GOT3 (cell line): ENCODE measurements around the gene UNC13A.

Experiments used
- DNase-seq: peaks from one replicate; lab custom pipeline; 2025; ENCODE audit warnings: mixed read lengths; lab: John Stamatoyannopoulos, UW

The UNC13A gene

GRCh38 chr19:17669419-17669818, 18.7 kb downstream of the UNC13A start:
- no peak for DNase-seq

DNA sequence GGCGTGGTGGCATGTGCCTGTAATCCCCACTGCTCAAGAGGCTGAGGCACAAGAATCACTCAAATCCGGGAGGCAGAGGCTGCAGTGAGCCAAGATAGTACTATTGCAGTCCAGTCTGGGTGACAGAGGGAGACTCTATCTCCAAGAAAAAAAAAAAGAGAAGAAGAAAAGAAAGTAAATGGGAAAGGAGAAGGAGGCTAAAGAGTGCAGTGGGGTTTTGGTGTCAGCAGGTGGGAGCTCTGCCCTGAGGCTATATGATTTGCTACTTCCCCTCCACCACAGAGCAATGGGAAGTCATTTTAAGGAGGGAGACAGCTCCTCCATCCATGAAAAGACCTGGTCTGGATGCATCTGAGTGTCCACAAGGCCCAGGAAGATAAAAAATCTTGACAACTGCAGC, 23.1 kb downstream of the UNC13A start:
- no peak for DNase-seq

DNA sequence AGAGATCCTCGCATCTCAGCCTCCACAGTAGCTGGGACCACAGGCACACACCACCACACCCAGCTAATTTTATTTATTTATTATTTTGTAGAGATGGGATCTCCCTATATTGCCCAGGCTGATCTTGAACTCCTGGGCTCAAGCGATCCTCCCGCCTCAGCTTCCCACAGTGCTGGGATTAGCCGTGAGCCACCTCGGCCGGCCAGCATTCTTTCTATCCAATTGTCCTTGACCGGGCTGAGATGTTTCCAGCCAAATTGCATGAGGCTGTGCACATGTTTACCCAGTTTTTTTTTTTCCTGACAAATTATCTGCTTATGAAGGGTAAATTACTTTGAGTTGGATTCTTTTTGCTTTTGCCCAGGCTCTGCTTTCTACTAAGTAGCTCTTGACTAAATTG, 28.2 kb downstream of the UNC13A start:
- no peak for DNase-seq

- DNase-seq: no peak
These were observed 29.5 kb downstream of the UNC13A start for GRCh38 chr19:17658666-17659065.

DNA sequence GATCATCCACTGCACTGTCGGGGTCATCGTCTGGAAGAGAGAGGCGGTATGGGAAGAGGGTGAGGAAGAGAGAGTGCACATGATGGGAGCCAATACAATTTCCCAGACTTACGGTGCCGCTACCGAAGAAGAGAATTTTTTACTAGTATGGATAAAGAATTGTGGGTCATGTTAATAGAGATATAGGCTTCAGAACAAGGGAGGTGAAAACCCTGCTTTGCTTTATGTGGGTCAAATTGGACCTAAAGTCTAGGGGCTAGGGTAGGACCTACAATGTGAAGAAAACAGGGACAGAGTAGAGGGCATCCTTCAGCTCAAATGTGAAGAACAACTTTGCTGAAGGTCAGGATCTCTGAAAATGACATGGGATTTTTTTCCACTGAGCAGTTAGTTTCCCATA, 29.9 kb downstream of the UNC13A start:
- no peak for DNase-seq

DNA sequence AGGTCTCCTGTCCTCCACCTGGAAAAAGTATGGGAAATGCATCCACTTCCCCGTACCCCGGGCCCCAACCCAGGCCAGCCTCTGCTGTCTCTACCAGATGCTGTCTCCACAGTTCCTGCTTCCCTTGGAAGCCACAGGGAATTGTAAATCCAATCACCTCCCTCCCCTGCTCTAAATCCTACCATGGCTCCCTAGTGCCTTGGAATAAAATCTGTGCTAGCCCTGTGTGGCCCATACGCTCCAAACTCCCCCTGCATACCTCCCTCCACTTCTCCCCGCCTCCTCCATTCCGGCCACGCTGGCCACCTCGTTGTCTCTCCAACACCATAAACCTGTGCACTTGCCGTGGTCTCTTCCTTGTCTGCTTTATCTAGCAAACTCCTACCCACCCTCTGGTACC, 31.2 kb downstream of the UNC13A start:
- no peak for DNase-seq

DNA sequence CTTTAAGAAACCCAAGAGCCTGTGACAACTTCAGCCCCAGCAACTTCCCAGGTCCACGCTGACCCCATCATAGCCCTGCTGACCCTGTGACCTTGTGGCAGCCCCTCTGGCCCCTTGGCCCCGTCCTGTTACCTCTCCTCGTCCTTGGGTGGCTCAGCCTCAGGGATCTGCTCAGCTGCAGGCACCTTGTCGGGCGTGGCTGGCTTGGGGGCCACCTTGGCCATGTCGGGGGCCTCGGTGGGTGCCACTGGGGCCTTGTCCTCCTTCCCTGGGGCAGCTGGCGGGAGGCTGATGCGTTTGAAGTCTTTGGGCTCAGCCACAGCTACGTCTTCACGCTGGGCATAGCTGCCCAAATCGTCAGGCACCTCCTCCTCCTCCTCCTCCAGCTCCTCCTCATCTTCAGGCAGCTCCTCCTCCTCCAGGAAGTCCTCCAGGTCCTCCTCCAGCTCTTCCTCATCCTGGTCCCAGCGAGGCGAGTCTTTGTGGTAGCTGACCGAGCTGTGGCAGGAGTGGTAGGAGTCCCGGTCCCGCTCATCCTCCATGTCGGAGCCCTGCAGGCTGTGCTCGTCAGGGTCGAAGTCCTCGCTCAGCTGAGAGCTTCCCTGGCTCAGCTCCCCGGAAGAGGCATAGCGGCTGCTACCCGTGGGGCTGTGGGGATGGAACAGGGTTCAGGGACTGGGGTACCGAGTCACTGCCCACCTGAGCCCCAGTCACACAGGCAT, 32.2 kb downstream of the UNC13A start:
- no peak for DNase-seq

DNA sequence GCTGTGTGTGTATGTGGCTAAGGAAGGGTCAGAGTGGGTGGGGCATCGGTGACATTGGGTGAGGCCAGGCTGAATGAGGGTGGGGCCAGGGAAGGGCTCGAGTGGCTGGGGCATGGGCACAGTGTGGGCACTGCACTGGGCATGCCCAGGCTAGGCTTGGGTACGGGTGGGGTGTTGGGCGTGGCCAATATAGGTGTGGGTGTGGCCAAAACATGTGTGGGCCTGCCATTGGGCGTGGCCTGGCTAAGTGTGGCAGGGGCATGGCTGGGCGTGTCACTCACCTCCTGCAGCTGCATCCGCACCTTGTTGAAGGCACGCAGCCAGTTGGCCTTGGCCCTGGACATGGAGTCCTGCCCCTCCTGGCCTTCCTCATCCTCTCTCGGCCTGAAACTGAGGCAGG, 33.2 kb downstream of the UNC13A start:
- DNase-seq: no peak

- DNase-seq: no peak
These were observed 35.5 kb downstream of the UNC13A start for GRCh38 chr19:17652627-17653026.

GRCh38 chr19:17648786-17649185, 39.4 kb downstream of the UNC13A start:
- DNase-seq: no peak

DNA sequence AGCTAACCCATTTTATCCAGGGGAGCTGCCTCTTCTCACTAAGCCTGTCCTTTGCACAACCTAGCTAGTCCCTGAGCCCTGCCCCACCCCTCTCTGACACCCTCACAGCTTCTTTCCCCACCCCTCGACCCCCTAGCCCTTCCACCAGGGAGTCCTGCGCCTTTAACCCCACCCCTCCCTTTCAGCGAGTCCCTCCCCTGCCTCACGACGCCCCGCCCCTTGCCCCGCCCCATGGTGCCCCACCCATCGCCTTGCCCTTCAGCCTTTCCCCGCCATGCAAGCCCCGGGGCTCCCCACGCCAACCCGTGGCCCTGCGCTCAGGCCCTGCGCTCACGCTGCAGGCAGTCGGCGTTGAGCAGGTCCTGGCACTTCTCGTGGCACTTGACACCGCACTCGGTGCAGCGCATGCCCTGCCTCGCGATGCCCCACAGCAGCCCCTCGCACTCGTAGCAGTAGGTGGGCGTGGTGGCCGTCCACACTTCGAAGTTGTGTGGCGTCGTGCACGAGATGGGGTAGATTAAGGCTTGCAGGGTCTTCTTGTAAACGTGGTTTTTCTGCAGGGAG, 40.0 kb downstream of the UNC13A start:
- DNase-seq: no peak

DNA sequence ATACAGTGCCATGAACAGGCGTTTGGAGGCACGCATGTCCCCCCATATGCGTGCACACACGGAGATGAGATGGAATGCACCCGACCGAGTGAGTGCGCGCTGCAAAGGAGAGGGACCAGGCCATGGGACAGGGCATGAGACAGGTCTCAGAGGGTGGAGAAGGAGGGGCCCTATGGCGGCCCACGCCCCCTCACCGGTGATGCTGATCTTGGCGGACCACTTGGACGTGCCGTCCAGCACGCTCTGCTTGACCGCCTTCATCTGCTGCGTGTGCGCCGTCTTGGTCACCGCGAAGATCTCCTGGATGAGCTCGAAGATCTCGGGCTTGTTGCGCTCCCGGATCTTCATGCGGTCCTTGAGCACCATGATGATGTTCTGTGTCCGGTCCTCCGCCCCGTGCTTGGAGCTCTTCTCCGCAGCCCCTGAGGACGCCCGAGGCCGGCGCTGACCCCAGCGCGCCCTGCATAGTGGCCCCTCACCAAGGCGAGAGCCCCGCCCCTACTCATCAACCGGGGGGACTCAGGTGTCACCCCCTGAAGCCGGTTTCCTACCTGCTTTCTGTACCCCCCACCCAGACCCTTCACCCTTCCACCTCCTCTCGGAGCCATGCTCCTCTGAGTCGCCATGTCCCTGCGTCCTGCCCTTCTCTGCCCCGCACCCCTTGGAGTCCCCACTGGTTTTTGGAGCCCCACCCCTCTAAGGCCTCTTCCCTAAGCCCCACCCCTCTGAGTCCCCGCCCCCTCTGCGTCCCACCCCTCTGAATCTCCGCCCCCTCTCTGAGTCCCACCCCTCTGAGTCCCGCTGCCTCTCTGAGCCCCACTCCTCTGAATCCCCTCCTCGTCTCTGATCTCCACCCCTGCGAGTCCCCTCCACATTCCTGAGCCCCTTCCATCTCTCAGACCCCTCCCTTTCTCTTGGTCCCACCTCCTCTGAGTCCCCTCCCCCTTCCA, 40.8 kb downstream of the UNC13A start:
- DNase-seq: no peak

DNA sequence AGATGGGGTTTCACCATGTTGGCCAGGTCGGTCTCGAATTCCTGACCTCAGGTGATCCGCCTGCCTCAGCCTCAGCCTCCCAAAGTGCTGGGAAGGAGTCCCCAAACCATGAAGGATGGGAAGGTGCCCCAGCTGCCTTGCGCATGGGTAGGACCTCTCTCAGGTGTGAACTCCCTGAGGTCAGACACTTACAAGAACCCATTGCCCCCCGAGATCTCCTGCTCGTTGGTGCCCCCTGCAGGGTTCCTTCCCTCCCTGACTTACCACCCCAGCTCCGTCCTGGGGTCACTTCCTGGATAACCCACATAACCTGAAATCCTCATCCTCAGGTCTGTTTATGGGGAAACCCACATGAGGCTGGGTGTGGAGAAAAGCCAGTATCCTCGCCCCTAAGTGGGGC, 41.7 kb downstream of the UNC13A start:
- no peak for DNase-seq

DNA sequence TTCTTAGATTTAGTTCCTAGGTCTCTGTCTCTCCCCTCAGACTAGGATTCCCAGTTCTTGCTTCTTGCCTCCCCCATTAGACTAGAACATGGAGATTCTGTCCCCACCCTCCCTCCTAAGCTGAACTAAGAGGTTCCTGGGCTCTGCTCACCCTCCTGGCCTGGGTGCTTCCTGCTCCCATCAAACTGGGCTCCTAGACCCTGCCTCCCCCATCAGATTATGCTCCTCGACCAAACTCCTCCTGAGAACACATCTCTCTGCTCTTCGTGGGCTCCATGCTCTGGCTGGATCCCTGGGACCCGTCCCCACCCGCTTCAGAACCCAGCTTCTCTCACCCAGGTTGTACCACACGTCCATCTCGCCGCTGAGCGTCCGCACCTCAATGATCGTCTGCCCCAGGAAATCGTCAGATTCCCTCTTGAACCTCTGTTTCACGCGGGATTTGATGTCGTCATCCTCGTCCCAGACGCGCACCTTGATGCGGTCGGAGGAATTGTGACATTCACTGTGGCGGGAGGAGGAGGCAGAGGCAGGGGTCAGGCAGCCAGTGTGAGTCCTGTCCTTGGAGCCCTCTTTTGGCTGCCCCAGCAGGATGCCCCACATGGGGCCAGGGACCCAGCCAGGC, 42.7 kb downstream of the UNC13A start:
- DNase-seq: no peak

GRCh38 chr19:17642656-17643055, 45.5 kb downstream of the UNC13A start:
- DNase-seq: no peak

DNA sequence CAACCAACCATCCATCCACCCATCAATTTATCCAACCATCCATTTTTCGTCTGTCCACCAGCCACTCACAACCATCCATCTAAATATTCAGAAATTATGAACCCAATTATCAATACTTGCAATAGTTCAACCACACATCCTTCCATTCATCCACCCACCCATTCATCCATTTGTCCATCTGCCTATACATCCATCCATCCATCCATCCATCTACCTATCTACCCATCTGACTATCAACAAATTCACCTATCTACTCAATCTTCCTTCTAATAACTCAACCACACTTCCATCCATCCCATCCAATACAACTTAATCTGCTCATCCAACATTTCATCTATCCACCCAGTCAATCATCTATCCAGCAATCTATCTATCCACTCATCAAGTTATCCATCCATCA, 46.3 kb downstream of the UNC13A start:
- no peak for DNase-seq

DNA sequence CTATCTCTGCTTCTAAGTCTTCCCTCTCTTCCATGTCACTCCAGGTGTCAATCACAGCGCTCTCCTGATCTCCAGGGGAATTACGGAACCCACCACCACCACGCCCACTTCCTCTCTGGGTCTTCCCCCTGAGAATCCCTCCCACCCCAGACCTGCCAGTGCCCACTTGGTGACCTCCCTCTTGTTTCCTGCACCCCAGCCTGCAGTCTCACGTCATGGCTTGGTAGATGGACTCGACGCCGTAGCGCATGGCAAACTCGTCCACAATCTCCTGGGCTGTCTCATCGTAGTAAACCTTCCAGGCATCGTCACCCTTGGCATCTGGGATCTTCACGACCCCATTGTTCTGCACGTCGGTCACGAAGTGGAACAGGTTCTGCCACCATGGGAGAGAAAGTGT, 47.0 kb downstream of the UNC13A start:
- no peak for DNase-seq

GRCh38 chr19:17633700-17634099, 54.5 kb downstream of the UNC13A start:
- no peak for DNase-seq

DNA sequence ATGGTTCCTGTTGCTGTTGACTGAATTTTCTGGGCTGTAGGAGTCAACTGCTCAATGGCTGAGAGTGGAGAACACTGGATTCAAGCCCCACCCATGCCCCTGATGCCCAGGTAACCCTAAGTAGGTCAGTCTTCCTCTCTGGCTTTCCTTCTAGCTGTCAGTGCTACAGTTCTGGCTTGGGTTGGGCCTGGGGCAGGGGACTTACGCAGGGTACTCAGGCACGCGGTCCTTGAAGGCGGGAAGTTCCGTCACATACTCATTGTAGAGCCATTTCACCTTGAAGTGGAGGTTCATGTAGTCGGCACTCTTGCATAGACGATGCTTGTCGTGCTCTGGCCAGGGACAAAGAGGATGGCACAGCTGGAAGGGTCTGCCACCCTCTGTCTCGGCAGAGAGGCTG, 55.6 kb downstream of the UNC13A start:
- DNase-seq: no peak

DNA sequence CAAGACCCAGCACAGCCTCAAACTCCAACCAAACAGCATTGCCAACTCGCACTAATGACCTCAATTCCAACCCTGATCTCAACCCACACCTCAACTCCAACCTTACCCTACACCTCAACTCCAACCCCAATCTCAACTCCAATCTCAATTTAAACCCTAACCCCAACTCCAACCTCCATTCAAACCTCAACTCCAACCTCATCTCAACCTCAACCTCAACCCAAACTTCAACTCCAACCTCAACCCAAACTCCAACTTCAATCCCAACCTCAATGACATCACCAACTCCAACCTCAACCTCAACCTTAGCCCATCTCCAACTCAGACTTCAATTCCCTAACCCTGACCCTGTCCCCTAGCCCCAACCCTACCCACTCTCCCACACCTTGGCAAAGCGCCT, 58.4 kb downstream of the UNC13A start:
- no peak for DNase-seq

DNA sequence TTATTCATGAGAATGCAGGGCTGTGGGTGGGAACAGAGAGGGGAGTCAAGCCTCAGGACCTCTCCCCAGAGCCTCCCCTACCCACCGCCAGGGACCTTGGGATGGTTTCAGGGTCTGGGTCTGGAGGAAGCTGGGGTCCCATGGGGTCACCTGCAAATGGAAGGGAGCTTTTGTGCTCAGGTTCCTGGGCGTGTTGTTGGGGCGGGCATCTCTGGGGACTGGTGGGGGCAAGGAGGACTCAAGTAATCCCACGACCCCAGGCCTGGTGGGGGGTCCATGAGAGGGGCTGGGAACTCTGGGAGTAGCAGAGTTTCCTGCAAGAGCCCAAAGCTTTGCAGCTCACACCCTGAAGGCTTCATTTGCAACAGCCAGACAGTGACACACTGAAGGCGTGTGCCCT, 60.2 kb downstream of the UNC13A start:
- no peak for DNase-seq

DNA sequence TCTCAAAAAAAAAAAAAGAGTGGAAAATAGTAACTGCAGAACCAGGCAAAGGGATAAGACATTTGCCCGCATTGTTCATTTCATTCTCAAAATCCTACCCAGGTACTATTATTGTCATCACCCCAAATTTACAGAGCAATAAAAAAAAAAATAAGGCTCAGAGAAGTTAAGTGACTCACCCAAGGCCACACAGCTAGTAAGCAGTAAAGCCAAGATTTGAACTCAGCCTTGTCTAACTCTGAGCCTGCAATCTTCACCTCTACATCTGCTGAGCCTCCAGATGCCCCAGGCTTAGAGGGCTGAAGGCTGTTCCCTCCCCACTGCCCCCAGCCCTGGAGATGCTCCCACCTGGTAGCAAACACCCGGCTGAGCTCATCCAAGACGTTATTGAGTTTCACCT, 61.0 kb downstream of the UNC13A start:
- DNase-seq: no peak
